HepG2 (cell line): ENCODE data around the gene FXYD5. TPM values are rescaled to one million over a fixed set of nuclear protein-coding genes. Genes with fewer than 3 reads are reported as not detected.
A peak's percentile ranks its signal among the peaks of the same experiment; 100 is the strongest.

Source experiments
- BHLHE40 ChIP-seq: IDR thresholded peaks from 2 replicates; pipeline ENCODE4 v1.6.1; 2011; ENCODE audit warnings: low read length, improper control_type of control experiment
- CCDC6 ChIP-seq: sonication (generic); formaldehyde crosslinking; IDR thresholded peaks from 2 replicates; pipeline ENCODE4 v1.8.1; 2022; ENCODE audit warnings: mild to moderate bottlenecking, missing genetic modification reagents, moderate library complexity
- FOXO1 ChIP-seq: sonication (generic); formaldehyde crosslinking; IDR thresholded peaks from 2 replicates; pipeline ENCODE4 v1.4.0; 2020; ENCODE audit warnings: missing genetic modification reagents
- ISX ChIP-seq: sonication (generic); formaldehyde crosslinking; conservative IDR thresholded peaks from 2 replicates; pipeline ENCODE4 v1.5.0; 2020; ENCODE audit warnings: missing genetic modification reagents
- JUN ChIP-seq: sonication (generic); formaldehyde crosslinking; IDR thresholded peaks from 2 replicates; pipeline ENCODE4 v1.4.0; 2020; ENCODE audit warnings: mild to moderate bottlenecking, missing genetic modification reagents
- JUND ChIP-seq: sonication (generic); formaldehyde crosslinking; IDR thresholded peaks from 2 replicates; pipeline ENCODE4 v1.8.0; 2022; ENCODE audit warnings: mild to moderate bottlenecking, missing genetic modification reagents
- MXD3 ChIP-seq: IDR thresholded peaks from 2 replicates; pipeline ENCODE4 v1.6.1; 2016; ENCODE audit warnings: mild to moderate bottlenecking, missing biosample characterization, missing genetic modification reagents
- NCOA1 ChIP-seq: sonication (generic); formaldehyde crosslinking; IDR thresholded peaks from 2 replicates; pipeline ENCODE4 v1.9.0; 2021; ENCODE audit warnings: missing genetic modification reagents
- RAD51 ChIP-seq: fragments of 450-650 bp; IDR thresholded peaks from 2 replicates; pipeline ENCODE4 v1.6.1; 2016; ENCODE audit warnings: borderline replicate concordance
- RORA ChIP-seq: sonication (generic); formaldehyde crosslinking; IDR thresholded peaks from 2 replicates; pipeline ENCODE4 v1.5.0; 2020; ENCODE audit warnings: mild to moderate bottlenecking, missing genetic modification reagents, moderate library complexity
- SIX4 ChIP-seq: sonication (generic); formaldehyde crosslinking; IDR thresholded peaks from 2 replicates; pipeline ENCODE4 v1.4.0; 2020; ENCODE audit warnings: missing genetic modification reagents
- TFDP2 ChIP-seq: sonication (generic); formaldehyde crosslinking; IDR thresholded peaks from 2 replicates; pipeline ENCODE4 v1.4.0; 2020; ENCODE audit warnings: missing genetic modification reagents
- YEATS4 ChIP-seq: sonication (generic); formaldehyde crosslinking; IDR thresholded peaks from 2 replicates; pipeline ENCODE4 v1.4.0; 2020; ENCODE audit warnings: missing genetic modification reagents, borderline replicate concordance
- ZBTB43 ChIP-seq: sonication (generic); formaldehyde crosslinking; conservative IDR thresholded peaks from 2 replicates; pipeline ENCODE4 v1.4.0; 2020; ENCODE audit warnings: missing genetic modification reagents
- ZNF10 ChIP-seq: sonication (generic); formaldehyde crosslinking; IDR thresholded peaks from 2 replicates; pipeline ENCODE4 v1.4.0; 2020; ENCODE audit warnings: mild to moderate bottlenecking, low read depth, missing genetic modification reagents, borderline replicate concordance
- ZNF124 ChIP-seq: sonication (generic); formaldehyde crosslinking; IDR thresholded peaks from 2 replicates; pipeline ENCODE4 v1.4.0; 2020; ENCODE audit warnings: missing genetic modification reagents
- ZNF235 ChIP-seq: sonication (generic); formaldehyde crosslinking; IDR thresholded peaks from 2 replicates; pipeline ENCODE4 v1.8.1; 2023; ENCODE audit warnings: mild to moderate bottlenecking, missing genetic modification reagents, borderline replicate concordance
- ZNF430 ChIP-seq: sonication (generic); formaldehyde crosslinking; IDR thresholded peaks from 2 replicates; pipeline ENCODE4 v1.9.0; 2021; ENCODE audit warnings: mild to moderate bottlenecking, missing genetic modification reagents
- ZNF468 ChIP-seq: sonication (generic); formaldehyde crosslinking; IDR thresholded peaks from 2 replicates; pipeline ENCODE4 v1.8.0; 2022; ENCODE audit warnings: mild to moderate bottlenecking, moderate library complexity, missing genetic modification reagents
- ZNF678 ChIP-seq: sonication (generic); formaldehyde crosslinking; IDR thresholded peaks from 2 replicates; pipeline ENCODE4 v1.4.0; 2020; ENCODE audit warnings: mild to moderate bottlenecking, missing genetic modification reagents
- ZNF687 ChIP-seq: sonication (generic); formaldehyde crosslinking; IDR thresholded peaks from 2 replicates; pipeline ENCODE4 v1.5.1; 2020; ENCODE audit warnings: mild to moderate bottlenecking, missing genetic modification reagents, moderate library complexity
- ZNF800 ChIP-seq: sonication (generic); formaldehyde crosslinking; IDR thresholded peaks from 2 replicates; pipeline ENCODE4 v1.4.0; 2020; ENCODE audit warnings: missing genetic modification reagents
- polyA plus RNA-seq, 8 experiments: library from polyadenylated mRNA; depleted of rRNA in 3 of 8; stranded (reverse) in 7 of 8; unstranded in 1 of 8; fragments of >200 nt; fragmentation: Illumina TruSeq in 4 of 8; extraction: Trizol in 4 of 8; gene quantifications; 2 replicates each; pipeline versions ENCODE4 v1.2.1 to v1.2.3, GENCODE V29; 2011 to 2016; ENCODE audit warnings: low read depth in 4 of 8, missing spikeins in 1 of 8, mixed read lengths in 1 of 8; ENCODE audit not compliant: insufficient read depth in 1 of 8
- total RNA-seq, 5 experiments: library from RNA; depleted of rRNA; stranded (reverse); fragments of >200 nt; fragmentation: Illumina TruSeq; extraction: Trizol; gene quantifications; 2 replicates each; pipeline ENCODE4 v1.2.3, GENCODE V29; 2016; ENCODE audit warnings: low read depth in 1 of 5

Gene FXYD5
- total and polyA plus RNA-seq, 2 of the 13 experiments (the other 11 are each of a cell fraction or from before 2014, with no cell fraction given) = 0.65 TPM; not detected in 1

GRCh38 chr19:35136977-35137702 lies 17.4 kb upstream of the FXYD5 start (continued):
- TF ChIP-seq ZBTB43 = peak; percentile 99
- no peak for TF ChIP-seq ZNF124 (CRISPR knock-in tag)
- TF ChIP-seq ZNF235 = no peak
- no peak for TF ChIP-seq CCDC6 (CRISPR knock-in tag)
- TF ChIP-seq YEATS4 (CRISPR knock-in tag) = peak; percentile 36; the same call in 1 of the 2 replicates
- TF ChIP-seq ZNF800 (CRISPR knock-in tag) = 0 out of 2 replicates have a peak, but pooled peaks have one; percentile 41
- TF ChIP-seq JUND (CRISPR knock-in tag) = no peak
- no peak for TF ChIP-seq NCOA1 (CRISPR knock-in tag)
- no peak for TF ChIP-seq ZNF430 (CRISPR knock-in tag)
- no peak for TF ChIP-seq RAD51
- no peak; the same call in 1 of the 2 replicates for TF ChIP-seq JUN (CRISPR knock-in tag)
- TF ChIP-seq FOXO1 = no peak; the same call in 1 of the 2 replicates
- no peak for TF ChIP-seq ZNF468 (CRISPR knock-in tag)
- TF ChIP-seq MXD3 (CRISPR knock-in tag) = no peak
- no peak for TF ChIP-seq RORA (CRISPR knock-in tag)
- no peak for TF ChIP-seq ZNF678 (CRISPR knock-in tag)
- no peak for TF ChIP-seq ZNF10 (CRISPR knock-in tag)
- no peak for TF ChIP-seq SIX4 (CRISPR knock-in tag)
- TF ChIP-seq ISX = no peak
- peak; percentile 67 for TF ChIP-seq ZNF687
- TF ChIP-seq TFDP2 (CRISPR knock-in tag) = no peak
- TF ChIP-seq BHLHE40 = peak; percentile 79
